Ishikawa (cell line): ENCODE data around the gene NKAIN2.

Source experiments
- CEBPB ChIP-seq: IDR thresholded peaks from 2 replicates; pipeline ENCODE4 v1.6.1; 2012
- CREB1 ChIP-seq: IDR thresholded peaks from 2 replicates; pipeline ENCODE4 v1.6.1; 2012; ENCODE audit warnings: low read depth
- EGR1 ChIP-seq: IDR thresholded peaks from 2 replicates; pipeline ENCODE4 v1.6.1; 2012
- EP300 ChIP-seq: IDR thresholded peaks from 2 replicates; pipeline ENCODE4 v1.6.1; 2012; ENCODE audit warnings: borderline replicate concordance
- FOXM1 ChIP-seq: IDR thresholded peaks from 2 replicates; pipeline ENCODE4 v1.6.1; 2012; ENCODE audit warnings: low read depth, borderline replicate concordance
- NFIC ChIP-seq: IDR thresholded peaks from 2 replicates; pipeline ENCODE4 v1.6.1; 2012
- RAD21 ChIP-seq: IDR thresholded peaks from 2 replicates; pipeline ENCODE4 v1.6.1; 2012; ENCODE audit warnings: low read depth
- REST ChIP-seq: IDR thresholded peaks from 2 replicates; pipeline ENCODE4 v1.6.1; 2012; ENCODE audit warnings: low read depth, mild to moderate bottlenecking
- TAF1 ChIP-seq: IDR thresholded peaks from 2 replicates; pipeline ENCODE4 v1.6.1; 2012; ENCODE audit warnings: low read depth, mild to moderate bottlenecking
- TEAD4 ChIP-seq: IDR thresholded peaks from 2 replicates; pipeline ENCODE4 v1.6.1; 2012
- USF1 ChIP-seq: IDR thresholded peaks from 2 replicates; pipeline ENCODE4 v1.6.1; 2012
- YY1 ChIP-seq: IDR thresholded peaks from 2 replicates; pipeline ENCODE4 v1.6.1; 2012; ENCODE audit warnings: low read depth

- TF ChIP-seq EP300 = no peak
- no peak for TF ChIP-seq TAF1
- no peak for TF ChIP-seq NFIC
- TF ChIP-seq REST = no peak
- TF ChIP-seq RAD21 = no peak
- no peak for TF ChIP-seq TEAD4
- TF ChIP-seq EGR1 = no peak
- TF ChIP-seq CEBPB = no peak
- no peak for TF ChIP-seq CREB1
- no peak for TF ChIP-seq USF1
- TF ChIP-seq YY1 = no peak
- no peak for TF ChIP-seq FOXM1
Measured at GRCh38 chr6:124674042-124674441, 870.4 kb downstream of the NKAIN2 start.
